HG03175 (cell line): ENCODE results near the gene ZNF799.
"Not testable (repeated sequence)": the region's sequence is repeated elsewhere in the genome, so short reads cannot be mapped to it uniquely, and the experiment has no call there.

ENCODE experiments used
- ATAC-seq: cut with Tn5 transposase; IDR thresholded peaks from one replicate; pipeline ENCODE4 v1.9.1; 2021; ENCODE audit warnings: mild to moderate bottlenecking, moderate library complexity; ENCODE audit not compliant: unreplicated experiment

Gene ZNF799

DNA sequence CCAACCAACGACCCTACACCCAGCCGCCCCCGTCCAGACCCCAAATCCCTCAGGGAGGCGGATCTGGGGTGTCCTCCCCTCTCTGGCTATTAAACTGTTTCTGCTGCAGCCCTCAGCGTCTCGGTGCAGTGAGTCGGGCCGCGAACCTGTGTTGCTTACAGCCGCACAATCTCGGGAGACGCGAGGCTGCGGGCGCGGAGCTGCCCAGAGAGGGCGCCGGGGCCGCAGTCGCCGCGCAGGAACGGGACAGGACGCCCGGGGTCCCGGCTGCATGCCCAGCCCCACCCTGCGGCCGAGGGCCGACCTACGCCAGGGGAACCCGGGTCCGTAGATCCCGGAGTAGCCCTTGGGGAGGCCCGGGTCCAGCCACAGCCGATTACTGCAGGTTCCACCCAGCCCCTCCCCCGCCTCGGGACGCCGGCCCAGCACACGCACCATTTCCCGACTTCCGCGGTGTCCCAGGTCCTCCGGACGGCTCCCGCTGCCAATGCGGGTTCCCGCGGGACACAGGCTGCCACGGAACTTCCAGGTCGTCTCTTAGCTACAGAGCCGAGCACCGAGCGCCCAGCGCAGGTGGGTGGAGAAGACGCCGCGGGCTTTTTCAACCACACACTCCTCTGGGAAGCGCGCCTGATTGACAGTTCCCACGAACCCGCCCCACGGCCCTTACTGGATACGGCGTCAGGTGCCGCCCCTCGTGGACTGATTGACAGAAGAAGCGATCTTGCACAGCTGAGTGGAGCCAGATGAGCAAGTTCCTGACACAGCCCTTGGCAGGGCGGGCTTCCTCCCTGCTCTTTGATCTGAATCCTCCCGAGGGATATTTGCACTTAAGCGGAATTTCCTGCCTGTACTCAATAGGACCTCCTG, at the start of gene ZNF799:
Gene ZNF799 (minus strand): TSS at position 639 of the 870 bp plus-strand sequence. CDS start 201 bp downstream, at position 438.
- peak; percentile 85 for ATAC-seq

DNA sequence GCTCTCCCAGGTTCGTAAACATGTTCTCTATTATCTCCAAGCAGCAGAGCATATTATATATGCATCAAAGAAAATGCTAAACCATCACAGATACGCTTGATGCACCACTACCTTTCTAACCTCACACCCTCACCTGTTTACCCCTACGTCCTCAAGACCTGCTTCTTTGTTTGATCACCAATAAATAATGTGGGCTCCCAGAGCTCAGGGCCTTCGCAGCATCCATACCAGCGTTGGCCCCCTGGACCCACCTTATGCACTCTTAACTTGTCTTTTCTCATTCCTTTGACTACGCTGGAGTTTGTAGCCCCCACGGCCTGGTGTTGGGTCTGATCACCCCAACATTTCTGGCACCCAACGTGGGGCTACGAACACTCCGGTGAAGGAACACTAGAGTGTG, 49.8 kb upstream of the ZNF799 start:
- no peak for ATAC-seq

DNA sequence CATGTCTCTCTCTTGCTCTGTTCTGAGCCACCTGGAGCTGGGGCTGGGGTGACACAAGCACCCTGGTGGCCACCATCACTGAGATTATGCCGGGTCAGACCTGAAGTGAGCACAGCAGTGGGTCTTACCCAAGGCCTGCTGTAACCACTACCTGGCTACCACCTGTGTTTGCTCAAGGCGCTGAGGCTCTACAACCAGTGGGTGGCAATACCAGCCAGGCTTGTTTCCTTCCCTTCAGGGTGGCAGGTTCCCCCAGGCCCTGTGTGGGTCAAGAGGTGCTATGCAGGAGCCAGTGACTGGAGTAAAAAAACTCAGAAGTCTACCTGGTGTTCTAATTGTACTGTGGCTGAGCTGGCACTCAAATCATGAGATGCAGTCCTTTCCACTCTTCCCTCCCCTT, 47.7 kb upstream of the ZNF799 start:
- no peak for ATAC-seq

DNA sequence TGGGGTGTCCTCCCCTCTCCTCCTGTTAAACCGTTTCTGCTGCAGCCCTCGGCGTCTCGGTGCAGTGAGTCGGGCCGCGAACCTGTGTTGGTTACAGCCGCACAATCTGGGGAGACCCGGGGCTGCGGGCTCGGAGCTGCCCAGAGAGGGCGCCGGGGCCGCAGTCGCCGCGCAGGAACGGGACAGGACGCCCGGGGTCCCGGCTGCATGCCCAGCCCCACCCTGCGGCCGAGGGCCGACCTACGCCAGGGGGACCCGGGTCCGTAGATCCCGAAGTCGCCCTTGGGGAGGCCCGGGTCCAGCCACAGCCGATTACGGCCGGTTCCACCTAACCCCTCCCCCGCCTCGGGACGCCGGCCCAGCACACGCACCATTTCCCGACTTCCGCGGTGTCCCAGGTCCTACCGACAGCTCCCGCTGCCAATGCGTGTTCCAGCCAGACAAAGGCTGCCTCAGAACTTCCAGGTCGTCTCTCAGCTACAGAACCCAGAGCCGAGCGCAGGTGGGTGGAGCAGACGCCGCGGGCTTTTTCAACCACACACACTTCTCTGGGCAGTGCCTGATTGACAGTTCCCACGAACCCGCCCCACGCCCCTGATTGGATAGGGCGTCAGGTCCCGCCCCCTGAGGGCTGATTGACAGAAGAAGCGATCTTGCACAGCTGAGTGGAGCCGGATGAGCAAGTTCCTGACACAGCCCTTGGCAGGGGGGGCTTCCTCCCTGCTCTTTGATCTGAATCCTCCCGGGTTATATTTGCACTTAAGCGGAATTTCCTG, 39.7 kb upstream of the ZNF799 start, which contains the start of gene ZNF443:
Gene ZNF443 (minus strand): TSS at position 481 of the 776 bp plus-strand sequence. CDS start 107 bp downstream, at position 374.
- peak; percentile 92 for ATAC-seq

DNA sequence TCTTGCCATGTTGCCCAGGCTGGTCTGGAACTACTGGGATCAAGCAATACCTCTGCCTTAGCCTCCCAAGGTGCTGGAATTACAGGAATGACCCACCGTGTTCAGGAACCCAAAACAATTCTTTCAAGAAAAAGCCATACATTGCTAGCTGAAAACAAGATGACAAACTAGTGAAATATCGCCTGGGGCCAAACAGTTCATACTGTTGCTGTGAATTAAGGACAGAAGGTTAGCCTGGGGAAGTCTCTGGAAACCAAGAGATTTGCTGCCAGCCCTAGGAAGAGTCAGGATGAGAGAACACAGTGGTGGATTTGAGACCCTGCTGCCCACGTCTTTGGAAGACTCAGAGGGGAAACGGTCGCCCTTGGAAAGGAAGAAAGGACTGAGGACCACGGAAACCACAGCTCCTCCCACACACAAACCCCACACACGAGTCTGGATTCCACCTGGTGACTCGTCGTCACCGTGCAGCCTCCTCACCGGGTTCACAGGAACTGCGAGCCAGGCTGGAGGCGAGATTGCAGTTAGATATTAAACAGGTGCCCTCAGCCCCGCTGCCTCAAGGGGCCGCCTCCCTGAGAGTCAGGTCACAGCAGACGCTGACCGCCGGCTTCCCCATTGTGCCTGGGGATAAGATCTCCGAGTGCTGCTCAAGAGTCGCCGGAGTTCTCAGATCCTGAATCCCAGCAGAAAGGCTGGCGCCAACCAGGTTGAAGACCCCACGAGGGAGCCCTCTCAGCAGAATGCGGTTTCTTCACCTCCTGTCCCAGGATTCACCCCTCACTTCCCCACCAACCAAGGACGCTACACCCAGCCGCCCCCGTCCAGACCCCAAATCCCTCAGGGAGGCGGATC, 38.8 kb upstream of the ZNF799 start:
- ATAC-seq = peak; percentile 48

DNA sequence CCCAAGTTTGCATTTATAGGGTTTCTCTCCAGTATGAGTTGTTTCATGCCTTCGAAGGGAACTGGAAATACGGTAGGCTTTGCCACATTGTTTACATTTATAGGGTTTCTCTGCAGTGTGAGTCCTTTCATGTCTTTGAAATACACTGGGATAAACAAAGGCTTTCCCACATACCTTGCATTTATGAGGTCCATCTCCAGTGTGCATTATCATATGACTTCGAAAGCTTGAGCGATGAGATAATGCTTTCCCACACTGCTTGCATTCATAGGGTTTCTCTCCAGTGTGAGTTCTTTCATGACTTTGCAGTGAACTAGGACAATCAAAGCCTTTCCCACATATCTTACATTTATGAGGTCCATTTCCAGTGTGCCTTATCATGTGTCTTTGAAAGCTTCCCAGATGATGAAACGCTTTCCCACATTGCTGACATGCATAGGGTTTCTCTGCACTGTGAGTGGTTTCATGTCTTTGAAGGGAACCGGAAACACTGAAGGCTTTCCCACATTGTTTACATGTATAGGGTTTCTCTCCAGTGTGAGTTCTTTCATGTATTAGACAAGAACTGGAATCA, 29.7 kb upstream of the ZNF799 start:
- ATAC-seq = not testable (repeated sequence)

DNA sequence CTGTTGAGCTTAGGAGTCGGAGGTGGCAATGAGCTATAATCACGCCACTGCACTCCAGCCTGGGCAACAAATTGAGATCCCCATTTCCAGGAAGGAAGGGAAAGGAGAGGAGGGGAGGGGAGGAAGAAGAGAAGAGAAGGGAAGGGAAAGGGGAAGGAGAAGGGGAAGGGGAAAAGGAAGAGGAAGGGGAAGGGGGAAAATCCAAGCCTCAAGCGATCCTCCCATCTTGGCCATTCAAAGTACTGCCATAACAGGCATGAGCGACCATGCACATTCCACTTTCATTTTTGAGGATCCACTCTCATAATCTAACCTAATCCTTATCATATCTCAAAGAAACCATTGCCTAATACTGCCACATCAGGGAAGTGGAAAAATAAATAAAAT, 24.8 kb upstream of the ZNF799 start:
- no peak for ATAC-seq

DNA sequence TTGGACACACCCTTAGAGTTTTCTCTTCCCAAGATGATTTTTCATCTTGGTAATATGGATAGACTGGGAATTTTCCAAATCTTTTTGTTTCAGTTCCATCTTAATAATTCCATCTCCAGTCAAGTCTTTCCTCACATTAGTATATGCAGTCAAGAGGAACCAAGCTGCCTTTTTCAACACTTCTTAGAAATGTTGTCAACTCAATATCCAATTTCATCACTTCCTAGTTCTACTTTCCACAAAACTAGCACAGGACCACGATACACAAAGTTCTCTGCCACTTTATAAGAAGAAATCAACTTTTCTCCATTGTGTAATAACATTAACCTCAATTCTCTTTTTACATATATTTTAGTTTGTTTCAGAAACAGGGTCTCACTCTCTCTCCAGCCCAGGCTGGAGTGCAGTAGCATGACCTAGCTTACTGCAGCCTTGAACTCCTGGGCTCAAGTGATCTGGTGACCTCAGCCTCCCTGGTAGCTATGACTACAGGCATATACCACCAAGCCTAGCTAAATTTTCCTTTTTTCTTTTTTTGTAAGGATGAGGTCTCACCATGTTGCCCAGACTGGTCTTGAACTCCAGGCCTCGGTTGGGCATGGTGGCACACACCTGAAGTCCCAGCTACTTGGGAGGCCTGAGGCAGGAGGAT, 24.3 kb upstream of the ZNF799 start:
- no peak for ATAC-seq

DNA sequence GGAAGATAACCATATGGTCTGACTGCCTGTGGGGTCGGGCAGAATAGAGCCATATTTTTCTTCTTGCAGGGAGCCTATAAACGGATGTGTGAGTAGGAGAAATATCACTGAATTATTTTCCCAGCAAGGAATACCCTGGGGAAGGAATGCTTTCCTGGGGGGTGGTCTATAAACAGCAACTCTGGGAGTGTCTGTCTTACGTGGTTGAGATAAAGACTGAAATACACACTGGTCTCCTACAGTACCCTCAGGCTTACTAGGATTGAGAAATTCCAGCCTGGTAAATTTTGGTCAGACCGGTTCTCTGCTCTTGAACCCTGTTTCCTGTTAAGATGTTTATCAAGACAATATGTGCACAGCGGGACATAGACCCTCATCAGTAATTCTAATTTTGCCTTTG, 16.2 kb upstream of the ZNF799 start:
- ATAC-seq = not testable (repeated sequence)

DNA sequence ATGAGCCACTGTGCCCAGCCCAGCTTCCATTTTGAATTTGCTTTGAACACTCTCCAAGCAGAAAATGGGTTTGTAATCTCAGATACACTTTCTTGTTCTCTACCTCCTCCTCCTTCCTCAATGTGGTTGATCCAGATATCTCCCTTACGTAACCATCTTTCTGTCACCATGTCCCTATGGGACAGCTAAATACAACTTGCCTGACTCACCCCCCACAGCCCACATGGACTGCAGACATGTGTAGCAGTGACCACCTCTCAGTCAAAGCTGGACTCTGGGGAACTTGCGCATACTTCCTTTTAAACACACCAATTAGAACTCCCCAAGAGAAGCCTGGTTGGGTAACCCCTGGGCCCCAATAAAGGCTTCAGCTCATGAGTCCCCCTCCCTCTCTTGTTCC, 10.8 kb upstream of the ZNF799 start:
- ATAC-seq = no peak

DNA sequence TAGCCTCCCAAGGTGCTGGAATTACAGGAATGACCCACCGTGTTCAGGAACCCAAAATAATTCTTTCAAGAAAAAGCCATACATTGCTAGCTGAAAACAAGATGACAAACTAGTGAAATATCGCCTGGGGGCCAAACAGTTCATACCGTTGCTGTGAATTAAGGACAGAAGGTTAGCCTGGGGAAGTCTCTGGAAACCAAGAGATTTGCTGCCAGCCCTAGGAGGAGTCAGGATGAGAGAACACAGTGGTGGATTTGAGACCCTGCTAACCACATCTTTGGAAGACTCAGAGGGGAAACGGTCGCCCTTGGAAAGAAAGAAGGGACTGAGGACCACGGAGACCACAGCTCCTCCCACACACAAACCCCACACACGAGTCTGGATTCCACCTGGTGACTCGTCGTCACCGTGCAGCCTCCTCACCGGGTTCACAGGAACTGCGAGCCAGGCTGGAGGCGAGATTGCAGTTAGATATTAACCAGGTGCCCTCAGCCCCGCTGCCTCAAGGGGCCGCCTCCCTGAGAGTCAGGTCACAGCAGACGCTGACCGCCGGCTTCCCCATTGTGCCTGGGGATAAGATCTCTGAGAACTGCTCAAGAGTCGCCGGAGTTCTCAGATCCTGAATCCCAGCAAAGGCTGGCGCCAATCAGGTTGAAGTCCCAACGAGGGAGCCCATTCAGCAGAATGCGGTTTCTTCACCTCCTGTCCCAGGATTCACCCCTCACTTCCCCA, 1.0 kb downstream of the ZNF799 start:
- ATAC-seq = peak; percentile 44

DNA sequence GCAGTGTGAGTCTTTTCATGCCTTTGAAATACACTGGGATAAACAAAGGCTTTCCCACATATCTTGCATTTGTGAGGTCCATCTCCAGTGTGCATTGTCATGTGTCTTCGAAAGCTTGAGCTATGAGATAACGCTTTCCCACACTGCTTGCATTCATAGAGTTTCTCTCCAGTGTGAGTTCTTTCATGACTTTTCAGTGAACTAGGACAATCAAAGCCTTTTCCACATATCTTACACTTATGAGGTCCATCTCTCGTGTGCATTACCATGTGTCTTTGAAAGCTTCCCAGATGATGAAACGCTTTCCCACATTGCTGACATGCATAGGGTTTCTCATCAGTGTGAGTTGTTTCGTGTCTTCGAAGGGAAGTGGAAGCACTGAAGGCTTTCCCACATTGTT, 9.9 kb downstream of the ZNF799 start:
- ATAC-seq = not testable (repeated sequence)

DNA sequence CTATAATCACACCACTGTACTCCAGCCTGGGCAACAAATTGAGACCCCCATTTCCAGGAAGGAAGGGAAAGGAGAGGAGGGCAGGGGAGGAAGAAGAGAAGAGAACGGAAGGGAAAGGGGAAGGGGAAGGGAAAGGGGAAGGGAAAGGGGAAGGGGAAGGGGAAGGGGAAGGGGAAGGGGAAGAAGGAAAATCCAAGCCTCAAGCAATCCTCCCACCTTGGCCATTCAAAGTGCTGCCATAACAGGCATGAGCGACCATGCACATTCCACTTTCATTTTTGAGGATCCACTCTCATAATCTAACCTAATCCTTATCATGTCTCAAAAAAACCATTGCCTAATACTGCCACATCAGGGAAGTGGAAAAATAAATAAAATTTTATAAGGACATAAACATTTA, 14.7 kb downstream of the ZNF799 start:
- not testable (repeated sequence) for ATAC-seq

DNA sequence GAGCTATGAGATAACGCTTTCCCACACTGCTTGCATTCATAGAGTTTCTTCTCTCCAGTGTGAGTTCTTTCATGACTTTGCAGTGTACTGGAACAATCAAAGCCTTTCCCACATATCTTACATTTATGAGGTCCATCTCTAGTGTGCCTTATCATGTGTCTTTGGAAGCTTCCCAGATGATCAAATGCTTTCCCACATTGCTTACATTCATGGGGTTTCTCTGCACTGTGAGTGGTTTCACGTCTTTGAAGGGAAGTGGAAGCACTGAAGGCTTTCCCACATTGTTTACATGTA, 20.7 kb downstream of the ZNF799 start:
- no peak for ATAC-seq

DNA sequence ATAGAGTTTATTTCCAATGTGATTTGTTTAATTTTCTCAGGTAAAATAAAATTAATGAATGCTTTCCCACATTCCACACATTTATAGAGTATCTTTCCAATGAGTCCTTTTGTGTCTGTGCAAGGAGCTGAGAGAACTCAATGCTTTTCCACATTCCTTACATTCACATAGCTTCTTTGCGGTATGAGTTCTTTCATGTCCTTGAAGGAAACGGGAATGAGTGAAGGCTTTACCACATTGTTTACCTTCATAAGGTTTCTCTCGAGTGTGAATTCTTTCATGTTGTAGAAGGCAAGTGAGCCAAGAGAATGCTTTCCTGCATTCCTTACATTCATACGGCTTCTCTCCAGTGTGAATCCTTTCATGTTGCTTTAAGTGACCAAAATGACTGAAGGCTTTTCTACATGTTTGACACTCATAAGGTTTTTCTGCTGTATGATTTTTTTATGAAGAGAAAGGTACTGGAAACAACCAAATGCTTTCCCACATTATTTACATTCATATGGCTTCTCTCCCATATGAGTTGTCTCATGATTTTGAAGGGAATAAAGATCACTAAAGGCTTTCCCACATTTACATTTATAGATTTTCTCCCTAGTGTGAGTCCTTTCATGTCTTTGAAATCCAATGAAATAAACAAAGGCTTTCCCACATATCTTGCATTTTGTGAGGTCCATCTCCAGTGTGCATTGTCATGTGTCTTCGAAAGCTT, 21.2 kb downstream of the ZNF799 start:
- no peak for ATAC-seq

DNA sequence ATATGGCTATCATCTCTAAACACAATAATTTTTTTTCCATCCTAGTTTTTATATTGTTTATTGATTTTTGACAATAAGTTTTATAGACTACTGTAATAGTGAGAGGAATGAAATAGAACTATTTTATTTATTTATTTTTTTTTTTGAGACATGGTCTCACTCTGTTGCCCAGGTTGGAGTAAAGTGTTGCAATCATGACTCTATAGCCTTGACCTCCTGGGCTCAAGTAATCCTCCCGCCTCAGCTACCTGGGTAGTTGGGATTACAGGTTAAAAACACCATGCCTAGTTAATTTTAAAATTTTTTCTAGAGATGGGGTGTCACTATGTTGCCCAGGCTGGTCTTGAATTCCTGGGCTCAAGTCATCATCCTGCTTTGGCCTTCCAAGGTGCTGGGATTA, 27.0 kb downstream of the ZNF799 start:
- ATAC-seq = no peak

DNA sequence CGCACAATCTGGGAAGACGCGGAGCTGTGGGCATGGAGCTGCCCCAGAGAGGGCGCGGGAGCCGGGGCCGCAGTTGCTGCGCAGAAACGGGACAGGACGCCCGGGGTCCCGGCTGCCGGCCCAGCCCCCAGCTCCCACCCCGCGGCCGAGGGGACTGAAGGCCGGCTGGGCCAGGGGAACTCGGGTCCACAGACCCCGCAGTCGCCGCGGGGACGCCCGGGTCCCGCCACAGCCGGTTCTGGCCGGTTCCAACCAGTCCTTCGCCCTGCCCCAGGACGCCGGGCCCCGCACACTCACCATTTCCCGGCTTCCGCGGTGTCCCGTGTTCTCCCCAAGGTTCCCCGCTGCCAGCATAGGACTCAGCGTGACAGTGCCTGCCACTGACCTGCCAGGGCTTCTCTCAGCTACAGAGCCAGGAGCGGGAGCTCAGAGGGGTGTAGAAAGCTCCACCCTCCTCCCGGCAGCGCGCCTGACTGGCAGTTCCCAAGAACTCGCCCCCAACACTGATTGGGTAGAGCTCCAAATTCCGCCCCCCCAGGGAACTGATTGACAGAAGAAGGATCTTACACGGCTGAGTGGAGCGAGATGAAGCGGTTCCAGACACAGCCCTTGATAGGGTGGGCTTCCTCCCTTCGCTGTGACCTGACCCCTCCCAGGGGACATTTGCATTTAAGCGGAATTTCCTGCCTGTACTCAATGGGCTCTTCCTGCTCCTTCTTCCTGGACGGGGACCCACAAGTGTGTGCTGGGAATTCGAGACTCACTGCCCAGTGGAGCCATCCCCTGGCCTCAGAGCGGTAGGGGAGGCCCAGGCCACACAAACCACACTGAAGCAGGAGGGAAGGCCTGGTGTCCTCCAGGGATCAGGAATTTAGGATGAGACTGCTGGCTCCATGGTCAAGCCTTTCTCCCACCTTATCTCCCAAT, 35.6 kb downstream of the ZNF799 start, which contains the start of gene ZNF442:
Gene ZNF442 (minus strand): TSS at position 448 of the 927 bp plus-strand sequence. CDS start 2,052 bp downstream, outside the sequence.
- peak; percentile 88 for ATAC-seq
